Transverse colon (tissue), 4 donors: Measurements from ENCODE around the gene ADAM22. TPM values are rescaled to one million over a fixed set of nuclear protein-coding genes. Genes with fewer than 3 reads are reported as not detected.

Source experiments
- DNase-seq: peaks from one replicate; pipeline ENCODE4 v3.0.0-alpha.2; 2019
- H3K27ac ChIP-seq, 4 donors: fragments of 200-600 bp; sonication (generic); 2 replicates each; pipeline ENCODE4 v1.5.1; 2016 to 2018; ENCODE audit warnings: inconsistent platforms in 4 of 4
- H3K27me3 ChIP-seq: fragments of 200-600 bp; sonication (generic); 2 replicates; pipeline ENCODE4 v1.5.1; 2017; ENCODE audit warnings: inconsistent platforms
- H3K36me3 ChIP-seq, 4 donors: fragments of 200-600 bp; sonication (generic); 2 replicates each; pipeline ENCODE4 v1.5.1; 2017 to 2019; ENCODE audit warnings: inconsistent platforms in 4 of 4
- H3K4me1 ChIP-seq, 4 donors: fragments of 200-600 bp; sonication (generic); 2 replicates each; pipeline ENCODE4 v1.5.1; 2017 to 2020; ENCODE audit warnings: inconsistent platforms in 4 of 4
- H3K4me3 ChIP-seq, 4 donors: fragments of 200-600 bp; sonication (generic); 1 replicate in 1 of 4; 2 replicates in 3 of 4; pipeline versions ENCODE4 v1.5.1 to v1.6.1; 2017 to 2019; ENCODE audit warnings: inconsistent platforms in 4 of 4
- H3K9me3 ChIP-seq, 2 donors: fragments of 200-600 bp; sonication (generic); 2 replicates each; pipeline ENCODE4 v1.5.1; 2017 to 2019; ENCODE audit warnings: inconsistent platforms in 2 of 2
- EP300 ChIP-seq: sonication (generic); formaldehyde crosslinking; IDR thresholded peaks from one replicate; pipeline ENCODE4 v1.6.1; 2017; ENCODE audit warnings: antibody characterized with exemption, low read depth
- POLR2A ChIP-seq: fragments of 450-650 bp; IDR thresholded peaks from one replicate; pipeline ENCODE4 v1.6.1; 2016; ENCODE audit warnings: antibody characterized with exemption, mild to moderate bottlenecking, moderate library complexity
- POLR2AphosphoS5 ChIP-seq, 3 donors: sonication (generic); formaldehyde crosslinking; IDR thresholded peaks; one replicate each; pipeline ENCODE4 v1.6.1; 2016; ENCODE audit warnings: antibody characterized with exemption in 3 of 3
- WGBS, 2 donors: methylation state at CpG; one replicate each; pipeline ENCODE4 v1.1.5; 2018; ENCODE audit warnings: low coverage in 1 of 2; 5-methylcytosine and 5-hydroxymethylcytosine counted together
- in situ Hi-C, 4 donors: fragments of 200-750 bp; cut with MboI; loops; one replicate each; pipeline versions ENCODE4 v1.15.0 to v1.15.1; 2017; ENCODE audit warnings: low sequenced_read_pairs in 3 of 4, low pct_ligation_motif_present in 1 of 4, low pct_unique_long_range_greater_than_20kb in 1 of 4
- intact Hi-C: fragments of 100-400 bp; cut with DNase I; formaldehyde crosslinking; loops from one replicate; pipeline ENCODE4 v1.15.1; 2023; ENCODE audit warnings: low total_unique reads
- total RNA-seq, 4 donors: library from RNA; depleted of rRNA; stranded (reverse); fragments of >200 nt; gene quantifications; one replicate each; pipeline ENCODE4 v1.1.0, GENCODE V29; 2016
- TF ChIP-seq, protein P1 (sequence below), 5 experiments: fragments of 200-600 bp in 3 of 5; fragments of 450-650 bp in 2 of 5; sonication (generic) in 3 of 5; IDR thresholded peaks; 1 replicate in 2 of 5; 2 replicates in 3 of 5; pipeline ENCODE4 v1.5.1; 2016 to 2017; ENCODE audit warnings: antibody characterized with exemption in 5 of 5, inconsistent platforms in 3 of 5, mild to moderate bottlenecking in 2 of 5, moderate library complexity in 1 of 5

The ADAM22 gene
- total RNA-seq, 4 donors from 2014 or later: 3.8 to 17.3 (median 6.0) TPM

DNA sequence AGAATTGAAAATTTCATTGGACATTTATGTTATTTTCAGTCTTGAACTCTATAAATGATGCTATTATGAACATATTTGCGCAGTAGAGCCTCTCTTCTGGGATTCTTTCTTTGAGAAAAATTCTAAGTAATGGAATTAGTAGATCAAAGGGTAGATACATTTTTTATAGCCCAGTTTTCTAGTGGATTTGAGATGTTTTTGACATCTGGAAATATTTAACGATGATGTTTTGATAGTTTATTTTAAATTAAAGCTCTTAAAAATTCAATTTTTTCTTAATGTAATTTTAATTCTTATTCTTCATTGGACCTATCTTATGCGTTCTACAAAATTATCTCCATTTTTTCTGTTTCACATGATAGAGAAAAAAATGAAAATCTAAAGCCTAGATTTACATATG is 103.0 kb downstream of the ADAM22 start:
- DNase-seq: no peak
- H3K36me3 ChIP-seq: no peaks in the 10 kb centered on the region
- no peak overlapping the region for H3K4me3 ChIP-seq
- WGBS, 2 donors: 85 to 88% methylated on average over 3 of the region's 3 CpGs
- intact Hi-C loops (no loop called here), in situ Hi-C loops (no loop called here)
- H3K9me3 ChIP-seq: peaks cover 0 to 1% of the 10 kb centered on the region in 2 donors
- no peaks in the 10 kb centered on the region for H3K27me3 ChIP-seq
- H3K4me1 ChIP-seq: peaks cover 0 to 5% (median 3%) of the 10 kb centered on the region in 4 donors
- TF ChIP-seq, protein P1, sequence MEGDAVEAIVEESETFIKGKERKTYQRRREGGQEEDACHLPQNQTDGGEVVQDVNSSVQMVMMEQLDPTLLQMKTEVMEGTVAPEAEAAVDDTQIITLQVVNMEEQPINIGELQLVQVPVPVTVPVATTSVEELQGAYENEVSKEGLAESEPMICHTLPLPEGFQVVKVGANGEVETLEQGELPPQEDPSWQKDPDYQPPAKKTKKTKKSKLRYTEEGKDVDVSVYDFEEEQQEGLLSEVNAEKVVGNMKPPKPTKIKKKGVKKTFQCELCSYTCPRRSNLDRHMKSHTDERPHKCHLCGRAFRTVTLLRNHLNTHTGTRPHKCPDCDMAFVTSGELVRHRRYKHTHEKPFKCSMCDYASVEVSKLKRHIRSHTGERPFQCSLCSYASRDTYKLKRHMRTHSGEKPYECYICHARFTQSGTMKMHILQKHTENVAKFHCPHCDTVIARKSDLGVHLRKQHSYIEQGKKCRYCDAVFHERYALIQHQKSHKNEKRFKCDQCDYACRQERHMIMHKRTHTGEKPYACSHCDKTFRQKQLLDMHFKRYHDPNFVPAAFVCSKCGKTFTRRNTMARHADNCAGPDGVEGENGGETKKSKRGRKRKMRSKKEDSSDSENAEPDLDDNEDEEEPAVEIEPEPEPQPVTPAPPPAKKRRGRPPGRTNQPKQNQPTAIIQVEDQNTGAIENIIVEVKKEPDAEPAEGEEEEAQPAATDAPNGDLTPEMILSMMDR (IDR thresholded peaks at IDR 0.05): no peak
- no peak for TF ChIP-seq EP300
- no peak for TF ChIP-seq POLR2A
- TF ChIP-seq POLR2AphosphoS5 (IDR thresholded peaks at IDR 0.05): no peak
- H3K27ac ChIP-seq: no peak overlapping the region

DNA sequence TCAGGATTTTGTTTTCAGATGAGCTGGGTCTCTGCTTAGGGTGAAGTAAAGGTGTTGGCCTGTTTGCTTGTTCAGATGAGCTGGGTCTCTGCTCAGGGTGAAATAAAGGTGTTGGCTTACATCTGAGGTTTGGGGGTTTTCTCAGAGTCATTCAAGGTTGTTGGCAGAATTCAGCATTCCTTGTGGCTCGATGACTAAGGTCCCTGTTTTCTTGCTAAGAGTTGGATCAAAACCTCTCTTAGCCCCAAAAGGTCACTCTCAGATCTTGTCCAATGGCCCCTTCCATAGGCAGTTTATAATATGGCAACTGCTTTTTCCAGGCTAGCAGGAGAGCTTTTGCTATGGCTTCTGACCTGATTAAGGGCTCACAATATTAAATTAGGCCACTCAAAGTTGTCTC is 106.6 kb downstream of the ADAM22 start:
- Histone ChIP-seq H3K4me3 (no peak overlapping the region), H3K9me3 (no peaks in the 10 kb centered on the region), H3K27me3 (no peaks in the 10 kb centered on the region), H3K27ac (no peak overlapping the region), H3K4me1 (peaks cover 0 to 25% (median 12%) of the 10 kb centered on the region in 4 donors), H3K36me3 (no peaks in the 10 kb centered on the region)
- in situ Hi-C loops (no loop called here), intact Hi-C loops (no loop called here)
- no peak for DNase-seq
- 79% methylated on average over 1 of the region's 1 CpG; no CpG with 5 or more reads in 1 of the 2 donors for WGBS, 2 donors
- TF ChIP-seq POLR2A (no peak), POLR2AphosphoS5 (IDR thresholded peaks at IDR 0.05) (no peak), EP300 (no peak)
- TF ChIP-seq, protein P1 (IDR thresholded peaks at IDR 0.05): no peak

DNA sequence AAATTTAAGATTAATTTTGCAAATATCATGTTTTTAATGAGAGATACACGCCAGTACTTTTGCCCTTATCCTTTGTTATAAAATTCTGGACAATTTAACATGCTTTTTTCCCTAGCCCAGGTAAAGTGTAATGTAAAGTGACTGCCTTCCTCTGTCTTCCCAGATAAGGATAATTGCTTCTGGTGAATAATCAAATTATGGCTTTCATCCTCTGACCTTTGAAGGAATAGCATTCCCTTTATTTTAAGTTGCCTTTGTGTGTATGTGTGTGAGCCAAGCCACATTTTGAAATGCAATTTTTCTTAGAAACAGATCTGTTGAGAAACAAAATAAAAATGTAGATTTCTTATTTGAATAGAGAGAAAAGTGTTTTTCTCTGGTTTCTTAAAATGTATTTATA is 107.5 kb downstream of the ADAM22 start:
- in situ Hi-C loops: no loop called here
- intact Hi-C loops: no loop called here
- Histone ChIP-seq H3K36me3 (no peaks in the 10 kb centered on the region), H3K9me3 (no peaks in the 10 kb centered on the region), H3K27ac (no peak overlapping the region), H3K4me3 (no peak overlapping the region), H3K27me3 (no peaks in the 10 kb centered on the region), H3K4me1 (peaks cover 0 to 32% (median 17%) of the 10 kb centered on the region in 4 donors)
- DNase-seq: no peak
- TF ChIP-seq POLR2A (no peak), EP300 (no peak), POLR2AphosphoS5 (IDR thresholded peaks at IDR 0.05) (no peak)
- TF ChIP-seq, protein P1 (IDR thresholded peaks at IDR 0.05): no peak
- WGBS, 2 donors: 81 to 89% methylated on average over 1 of the region's 1 CpG

- Histone ChIP-seq H3K36me3 (no peaks in the 10 kb centered on the region), H3K27me3 (no peaks in the 10 kb centered on the region), H3K27ac (no peak overlapping the region), H3K4me1 (peaks cover 0 to 38% (median 23%) of the 10 kb centered on the region in 4 donors), H3K9me3 (no peaks in the 10 kb centered on the region), H3K4me3 (no peak overlapping the region)
- DNase-seq: no peak
- intact Hi-C loops: no loop called here
- TF ChIP-seq EP300 (no peak), POLR2A (no peak), POLR2AphosphoS5 (IDR thresholded peaks at IDR 0.05) (no peak)
- TF ChIP-seq, protein P1 (IDR thresholded peaks at IDR 0.05): no peak
- in situ Hi-C loops: no loop called here
These were observed 108.1 kb downstream of the ADAM22 start for GRCh38 chr7:88042157-88042556.
